Fibroblast of pulmonary artery (primary cell): ENCODE measurements around the gene PDXP.

Experiments used
- DNase-seq: peaks from one replicate; pipeline ENCODE4 v3.0.0-alpha.2; 2010; ENCODE audit warnings: low read depth
- H3K4me3 ChIP-seq: replicated peaks from 2 replicates; pipeline ENCODE4 v1.5.1; 2011; ENCODE audit warnings: low read depth, mild to moderate bottlenecking, control low read depth, low read length, moderate library complexity
- CTCF ChIP-seq: IDR thresholded peaks from 2 replicates; pipeline ENCODE4 v1.5.1; 2011; ENCODE audit warnings: mild to moderate bottlenecking, control low read depth, low read length, inconsistent platforms; ENCODE audit errors: missing control alignments

PDXP gene

GRCh38 chr22:37681001-37681424 is 22.5 kb downstream of the PDXP start:
- DNase-seq, result no peak
- H3K4me3 ChIP-seq, result no peak overlapping the region
- no peak for TF ChIP-seq CTCF

- peak; percentile 81 for DNase-seq
- H3K4me3 ChIP-seq, result no peak overlapping the region
- TF ChIP-seq CTCF, result peak; percentile 97
Observed at GRCh38 chr22:37681556-37682049, 23.1 kb downstream of the PDXP start.

GRCh38 chr22:37684803-37685615 is 26.5 kb downstream of the PDXP start:
- TF ChIP-seq CTCF, result no peak
- DNase-seq, result no peak
- no peak overlapping the region for H3K4me3 ChIP-seq

GRCh38 chr22:37686002-37686982 is 27.8 kb downstream of the PDXP start, which contains the start of gene NOL12:
TSS of gene NOL12 (plus strand) at chr22:37686343. CDS start at chr22:37686393, 50 bp downstream.
- no peak for TF ChIP-seq CTCF

DNA sequence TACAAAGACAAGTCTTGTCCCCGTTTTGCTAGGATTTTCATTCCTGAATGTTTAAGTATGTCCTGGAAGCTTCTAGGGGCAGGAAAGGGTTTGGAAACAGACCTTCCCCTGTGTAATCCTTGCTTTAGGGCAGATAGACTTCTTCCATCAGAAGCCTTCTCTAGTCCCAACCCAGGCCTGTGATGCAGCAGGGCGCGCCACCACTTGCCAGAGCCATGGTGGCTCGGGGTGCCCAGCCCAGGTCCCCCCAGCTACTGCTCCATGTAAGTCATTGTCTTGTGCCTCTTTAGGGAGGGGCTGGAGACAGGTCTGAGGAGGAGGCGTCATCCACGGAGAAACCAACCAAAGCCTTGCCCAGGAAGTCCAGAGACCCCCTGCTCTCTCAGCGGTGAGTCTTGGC is 31.9 kb downstream of the PDXP start:
- DNase-seq, result no peak
- TF ChIP-seq CTCF, result no peak
- H3K4me3 ChIP-seq, result no peak overlapping the region

More at GRCh38 chr22:37686002-37686982, 27.8 kb downstream of the PDXP start, which contains the start of gene NOL12:
- H3K4me3 ChIP-seq, result peak within 1 kb of the TSS; percentile 94
- DNase-seq, result peak; percentile 92

- TF ChIP-seq CTCF, result no peak
- H3K4me3 ChIP-seq, result no peak overlapping the region
- DNase-seq, result no peak
Observed at GRCh38 chr22:37690901-37691504, 32.5 kb downstream of the PDXP start.
